HG02973 (cell line): ENCODE results near the gene S1PR2.
"Not testable (repeated sequence)": the region's sequence is repeated elsewhere in the genome, so short reads cannot be mapped to it uniquely, and the experiment has no call there.

Source experiments
- ATAC-seq: cut with Tn5 transposase; IDR thresholded peaks from one replicate; pipeline ENCODE4 v1.9.1; 2021; ENCODE audit warnings: moderate library complexity; ENCODE audit not compliant: unreplicated experiment

Gene S1PR2

DNA sequence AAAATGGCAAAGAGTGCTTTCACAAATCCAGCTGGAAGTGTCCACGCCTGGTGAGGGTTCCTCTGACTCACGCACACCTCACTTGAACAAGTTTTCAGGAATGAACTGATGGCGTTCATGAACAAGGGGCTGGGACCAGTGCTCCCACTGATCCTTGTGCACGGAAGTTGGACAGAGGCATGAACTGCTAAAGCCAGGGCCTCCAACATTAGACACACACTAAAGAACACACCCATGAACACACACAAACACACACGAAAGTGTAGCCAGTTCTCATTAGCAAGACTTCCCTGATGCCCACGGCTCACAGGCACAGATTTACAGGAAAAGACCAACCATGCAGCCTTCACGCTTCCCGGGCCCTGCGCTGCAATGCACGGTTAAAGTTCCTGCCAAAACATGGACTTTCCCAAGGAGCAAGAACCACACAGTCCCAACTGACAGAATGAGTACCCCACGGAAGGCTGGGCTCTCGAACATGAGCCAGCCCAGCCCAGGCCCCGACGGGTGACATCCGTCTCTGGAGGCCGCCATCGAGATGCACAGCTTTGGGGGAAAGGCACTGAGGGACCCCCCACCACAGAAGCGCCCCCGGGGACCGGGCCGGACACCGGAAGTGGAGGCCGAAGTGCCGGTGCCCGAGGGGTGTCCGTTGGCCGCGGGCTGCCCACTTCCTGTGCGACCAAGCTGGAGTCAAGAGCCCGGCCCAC lies 37.2 kb downstream of the S1PR2 start:
- ATAC-seq = peak; percentile 4

DNA sequence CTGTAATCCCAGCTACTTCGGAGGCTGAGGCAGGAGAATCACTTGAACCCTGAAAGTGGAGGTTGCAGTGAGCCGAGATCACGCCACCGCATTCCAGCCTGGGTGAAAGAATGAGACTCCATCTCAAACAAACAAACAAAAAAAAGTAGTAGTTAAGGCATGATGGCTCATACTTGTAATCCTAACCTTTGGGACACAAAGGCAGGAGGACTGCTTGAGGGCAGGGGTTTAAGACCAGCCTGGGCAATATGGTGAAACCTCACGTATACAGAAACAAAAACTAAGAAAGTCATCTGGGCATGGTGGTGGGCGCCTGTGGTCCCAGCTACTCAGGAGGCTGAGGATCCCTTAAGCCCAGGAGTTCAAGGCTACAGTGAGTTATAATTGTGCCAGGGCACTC lies 38.2 kb downstream of the S1PR2 start:
- no peak for ATAC-seq

DNA sequence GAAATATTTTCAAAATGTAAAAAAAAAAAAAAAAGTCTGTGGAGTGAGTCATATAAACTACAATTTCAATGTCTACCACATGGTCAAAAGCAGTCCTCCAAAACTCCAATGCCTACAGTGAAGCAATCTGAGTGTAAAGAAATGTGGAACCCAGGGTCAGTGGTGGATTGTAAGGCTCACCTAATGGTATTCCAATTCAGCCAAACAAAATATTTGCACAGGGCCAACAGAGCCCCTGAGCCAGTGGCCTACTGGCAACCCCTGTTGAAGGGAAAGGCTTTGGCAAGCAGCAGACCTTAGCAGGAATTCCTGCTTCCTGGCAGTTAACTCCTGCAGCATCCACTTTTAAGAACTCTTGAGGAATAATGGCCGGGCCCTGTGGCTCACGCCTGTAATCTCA lies 39.8 kb downstream of the S1PR2 start:
- ATAC-seq = no peak

DNA sequence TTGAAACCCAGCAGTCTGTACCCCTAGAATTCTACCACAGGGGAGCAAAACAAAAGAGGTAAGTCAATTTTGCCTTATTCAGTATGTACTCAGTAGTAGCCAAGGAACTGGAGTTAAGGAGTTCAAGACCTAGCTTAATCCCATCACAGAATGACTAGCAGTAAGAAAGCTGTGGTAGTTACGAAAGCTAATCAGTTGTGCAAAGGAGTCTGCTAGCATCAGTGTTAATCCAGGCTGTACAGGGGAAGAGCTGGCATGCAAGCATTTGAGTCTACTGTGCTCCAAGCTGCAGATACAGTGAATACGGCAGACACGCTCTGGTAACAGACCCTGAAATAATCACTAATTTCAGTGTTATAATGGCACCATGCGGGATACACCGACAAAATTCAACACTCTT lies 41.1 kb downstream of the S1PR2 start:
- no peak for ATAC-seq

DNA sequence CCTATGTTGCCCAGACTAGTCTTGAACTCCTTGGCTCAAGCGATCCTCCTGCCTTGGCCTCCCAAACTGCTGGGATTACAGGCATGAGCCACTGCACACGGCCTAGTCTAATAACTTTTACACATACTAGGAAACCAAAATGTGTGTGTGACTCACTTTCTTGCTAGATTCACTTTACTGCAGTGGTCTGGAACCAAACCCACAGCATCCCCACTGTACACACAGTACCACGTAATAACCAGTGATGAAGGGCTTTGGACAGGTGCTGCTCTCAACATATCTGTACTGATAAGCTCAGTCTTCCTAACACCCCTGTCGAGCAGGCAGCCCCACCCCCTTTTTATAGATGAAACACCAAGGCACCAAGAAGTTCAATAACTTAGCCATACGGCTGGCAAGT lies 41.5 kb downstream of the S1PR2 start:
- no peak for ATAC-seq

DNA sequence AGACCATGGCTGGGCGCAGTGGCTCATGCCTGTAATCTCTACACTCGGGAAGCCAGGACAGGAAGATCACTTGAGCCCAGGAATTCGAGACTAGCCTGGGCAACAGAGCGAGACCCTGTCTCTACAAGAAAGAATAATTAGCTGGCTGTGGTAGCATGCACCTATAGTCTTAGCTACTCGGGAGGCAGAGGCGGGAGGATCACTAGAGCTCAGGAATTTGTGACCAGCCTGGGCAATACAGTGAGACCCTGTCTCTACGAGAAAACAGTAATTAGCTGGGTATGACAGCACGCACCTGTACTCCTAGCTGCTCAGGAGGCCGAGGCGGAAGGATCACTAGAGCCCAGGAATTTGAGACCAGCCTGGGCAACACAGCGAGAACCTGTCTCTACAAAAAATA lies 43.8 kb downstream of the S1PR2 start:
- ATAC-seq = no peak

DNA sequence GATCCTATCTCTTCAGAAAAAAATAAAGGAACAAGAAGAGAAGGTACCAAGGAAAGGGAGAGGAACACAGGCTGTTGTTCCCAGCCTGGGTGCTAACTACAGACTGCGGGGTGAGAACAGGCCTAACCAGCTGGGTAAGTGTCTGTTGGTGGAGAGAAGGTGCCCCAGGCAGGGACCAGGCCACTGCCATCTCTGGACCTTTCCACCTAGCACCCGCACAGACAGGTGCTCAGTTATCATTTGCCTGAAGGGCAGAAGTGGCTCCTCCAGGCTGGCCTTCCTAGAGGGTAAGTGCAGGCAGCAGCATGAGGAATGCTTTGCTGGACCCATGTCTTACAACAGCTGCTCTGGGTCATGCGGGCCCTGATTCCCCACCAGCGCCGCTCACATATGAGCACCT lies 46.5 kb downstream of the S1PR2 start:
- ATAC-seq = no peak

DNA sequence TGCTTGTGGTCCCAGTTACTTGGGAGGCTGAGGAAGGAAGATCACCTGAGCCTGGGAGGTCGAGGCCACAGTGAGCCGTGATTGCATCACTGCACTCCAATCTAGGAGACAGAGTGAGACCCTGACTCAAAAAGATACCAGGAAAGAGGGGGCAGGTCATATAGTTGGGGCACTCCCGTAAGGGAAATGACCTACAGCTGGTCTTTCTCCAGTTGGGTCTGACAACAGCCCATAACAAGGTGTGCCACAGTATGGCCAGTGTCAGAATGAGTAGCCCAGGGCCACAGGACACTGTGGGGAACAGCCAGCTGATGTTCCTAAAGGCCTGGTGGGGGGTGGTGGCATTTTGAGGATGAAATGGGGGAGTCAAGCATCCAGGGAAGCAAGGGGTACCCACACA lies 47.2 kb downstream of the S1PR2 start:
- ATAC-seq = no peak

DNA sequence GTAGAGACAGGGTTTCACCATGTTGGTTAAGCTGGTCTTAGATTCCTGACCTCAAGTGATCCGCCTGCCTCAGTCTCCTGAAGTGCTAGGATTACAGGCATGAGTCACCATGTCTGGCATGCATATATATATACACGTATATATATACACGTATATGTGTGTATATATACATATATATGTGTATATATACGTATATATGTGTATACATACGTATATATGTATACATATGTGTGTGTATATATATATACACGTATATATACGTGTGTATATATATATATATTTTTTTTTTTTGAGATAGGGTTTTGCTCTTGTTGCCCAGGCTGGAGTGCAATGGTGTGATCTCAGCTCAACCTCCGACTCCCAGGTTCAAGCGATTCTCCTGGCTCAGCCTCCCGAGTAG lies 48.3 kb downstream of the S1PR2 start:
- no peak for ATAC-seq

DNA sequence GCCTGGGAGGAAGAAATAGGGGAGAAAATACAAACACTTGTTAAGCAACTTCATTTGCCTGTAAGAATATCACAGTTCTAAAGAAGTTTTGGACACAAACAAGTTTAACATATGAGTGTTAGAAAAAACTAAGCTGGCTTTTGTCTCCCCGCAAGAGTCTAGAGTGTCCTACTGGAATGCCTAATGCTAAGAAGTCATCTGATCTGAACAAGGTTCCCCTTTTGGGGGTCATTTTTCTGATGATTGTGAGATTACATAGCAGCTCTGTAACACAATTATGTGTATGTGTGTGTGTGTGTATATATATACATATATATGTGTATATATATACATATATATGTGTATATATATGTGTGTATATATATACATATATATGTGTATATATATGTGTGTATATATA lies 49.1 kb downstream of the S1PR2 start:
- ATAC-seq = no peak

DNA sequence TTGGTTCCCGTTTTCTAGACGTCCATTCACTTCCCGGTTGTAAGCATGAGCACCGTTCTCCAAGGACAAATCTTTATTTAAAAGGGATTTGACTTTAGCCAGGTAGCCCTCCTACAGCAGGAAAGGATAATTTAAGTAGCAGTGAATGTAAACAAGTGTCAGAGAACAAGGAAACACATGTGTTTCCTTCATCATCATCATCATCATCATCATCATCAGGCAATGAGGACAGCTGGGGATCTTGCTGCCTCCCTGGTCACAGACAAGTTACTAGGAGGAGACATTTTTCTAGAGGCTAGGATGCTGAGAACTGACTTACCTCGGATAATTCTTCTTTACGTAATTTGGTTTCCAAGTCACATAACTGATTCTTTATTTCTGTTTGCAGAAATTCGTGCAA lies 50.7 kb downstream of the S1PR2 start:
- no peak for ATAC-seq

DNA sequence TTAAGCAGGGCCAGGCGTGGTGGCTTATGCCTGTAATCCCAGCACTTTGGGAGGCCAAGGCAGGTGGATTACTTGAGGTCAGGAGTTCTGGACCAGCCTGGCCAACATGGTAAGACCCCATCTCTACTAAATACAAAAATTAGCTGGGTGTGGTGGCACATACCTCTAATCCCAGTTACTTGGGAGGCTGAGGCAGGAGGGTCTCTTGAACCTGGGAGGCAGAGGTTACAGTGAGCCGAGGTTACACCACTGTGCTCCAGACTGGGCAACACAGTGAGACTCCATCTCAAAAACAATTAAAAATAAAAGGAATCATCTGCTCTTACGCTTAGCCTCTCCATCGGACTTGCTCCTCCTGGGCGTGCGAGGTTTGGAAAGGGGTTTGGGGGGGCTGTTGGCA lies 51.1 kb downstream of the S1PR2 start:
- not testable (repeated sequence) for ATAC-seq

DNA sequence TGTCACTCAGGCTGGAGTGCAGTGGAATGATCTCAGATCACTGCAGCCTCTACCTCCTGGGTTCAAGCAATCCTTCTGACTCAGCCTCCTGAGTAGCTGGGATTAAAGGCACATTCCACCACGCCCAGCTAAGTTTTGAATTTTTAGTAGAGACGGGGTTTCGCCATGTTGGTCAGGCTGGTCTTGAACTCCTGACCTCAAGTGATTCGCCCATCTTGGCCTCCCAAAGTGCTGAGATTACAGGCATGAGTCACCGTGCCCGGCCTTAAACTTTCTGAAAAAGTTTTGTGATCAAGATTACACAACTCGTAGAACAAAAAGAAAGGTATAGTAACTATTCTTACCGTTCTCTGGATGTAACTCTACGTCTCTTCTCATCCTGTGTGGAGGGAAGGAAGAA lies 57.6 kb downstream of the S1PR2 start:
- no peak for ATAC-seq
